H7 (cell line): ENCODE data around the gene CEPT1. TPM values are rescaled to one million over a fixed set of nuclear protein-coding genes. Genes with fewer than 3 reads are reported as not detected.

Experiments
- DNase-seq: peaks from one replicate; pipeline ENCODE4 v3.0.0; 2012
- H3K27me3 ChIP-seq: 2 replicates; pipeline ENCODE4 v1.6.0; 2011; ENCODE audit warnings: mild to moderate bottlenecking, low read length; ENCODE audit not compliant: control insufficient read depth, insufficient read depth
- H3K36me3 ChIP-seq: replicated peaks from 2 replicates; pipeline ENCODE4 v1.5.1; 2011; ENCODE audit warnings: low read length; ENCODE audit not compliant: control insufficient read depth, insufficient read depth
- H3K4me3 ChIP-seq: 2 replicates; pipeline ENCODE4 v1.5.1; 2011; ENCODE audit warnings: low read depth, mild to moderate bottlenecking, control low read depth, low read length, moderate library complexity; ENCODE audit not compliant: insufficient read depth
- total RNA-seq: library from RNA; depleted of rRNA; stranded (reverse); fragments of >200 nt; shearing (Covaris generic); gene quantifications from 2 replicates; pipeline ENCODE4 v1.2.3, GENCODE V29; 2014

The CEPT1 gene
- total RNA-seq, 1 experiment from 2014 or later = 20.1 TPM

- no peaks in the 10 kb centered on the region for H3K27me3 ChIP-seq
- no peak for DNase-seq
- H3K4me3 ChIP-seq = no peak overlapping the region
- H3K36me3 ChIP-seq = no peaks in the 10 kb centered on the region; the same call in none of the 2 replicates
Observed at GRCh38 chr1:111163363-111163762, 23.3 kb downstream of the CEPT1 start.

DNA sequence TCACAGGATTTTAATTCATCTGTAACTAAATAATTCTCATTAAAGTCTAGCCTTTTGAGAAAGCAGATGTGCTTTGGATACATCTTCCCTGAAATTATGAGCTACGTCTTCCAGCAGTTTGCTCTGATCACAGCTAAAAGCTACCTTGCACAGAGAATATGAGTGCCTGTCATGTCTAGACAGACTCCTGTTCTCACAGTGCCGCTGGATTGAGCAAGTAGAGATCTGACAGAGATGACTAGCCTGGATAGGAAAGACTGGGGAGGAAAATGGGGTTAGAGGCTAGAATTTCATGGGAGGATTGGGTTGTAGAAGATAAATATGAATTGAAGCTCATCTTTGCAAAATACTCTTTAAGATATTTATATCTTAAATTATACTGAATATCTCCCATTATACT is 24.1 kb downstream of the CEPT1 start:
- DNase-seq = no peak
- H3K4me3 ChIP-seq = no peak overlapping the region
- no peaks in the 10 kb centered on the region for H3K27me3 ChIP-seq
- no peaks in the 10 kb centered on the region; the same call in none of the 2 replicates for H3K36me3 ChIP-seq

GRCh38 chr1:111172463-111172862 is 32.4 kb downstream of the CEPT1 start:
- H3K27me3 ChIP-seq = no peaks in the 10 kb centered on the region
- H3K4me3 ChIP-seq = no peak overlapping the region
- DNase-seq = no peak
- peaks cover 2% of the 10 kb centered on the region for H3K36me3 ChIP-seq

GRCh38 chr1:111174070-111174469 is 34.0 kb downstream of the CEPT1 start:
- Histone ChIP-seq H3K4me3 (no peak overlapping the region), H3K36me3 (peaks cover 2% of the 10 kb centered on the region), H3K27me3 (no peaks in the 10 kb centered on the region)
- DNase-seq = no peak

DNA sequence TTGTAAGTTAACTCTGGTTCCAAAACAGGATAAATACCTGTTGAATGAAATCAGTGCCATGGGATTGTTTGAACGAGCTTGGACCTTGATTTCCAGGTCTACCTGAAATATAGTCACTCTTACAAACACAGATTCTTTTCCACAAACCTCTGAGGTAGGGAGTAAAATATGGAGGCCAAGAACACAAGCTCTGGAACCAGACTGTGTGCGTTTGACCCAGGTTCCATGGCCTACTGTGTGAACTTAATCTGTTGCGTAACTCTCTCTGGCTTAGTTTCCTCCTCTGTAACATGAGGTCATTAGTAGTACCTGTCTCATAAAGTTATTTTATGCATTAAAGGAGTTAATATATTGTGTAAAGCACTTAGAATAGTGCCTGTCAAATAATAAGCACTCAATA is 35.3 kb downstream of the CEPT1 start:
- H3K27me3 ChIP-seq = no peaks in the 10 kb centered on the region
- DNase-seq = no peak
- no peak overlapping the region for H3K4me3 ChIP-seq
- peaks cover 2% of the 10 kb centered on the region for H3K36me3 ChIP-seq

DNA sequence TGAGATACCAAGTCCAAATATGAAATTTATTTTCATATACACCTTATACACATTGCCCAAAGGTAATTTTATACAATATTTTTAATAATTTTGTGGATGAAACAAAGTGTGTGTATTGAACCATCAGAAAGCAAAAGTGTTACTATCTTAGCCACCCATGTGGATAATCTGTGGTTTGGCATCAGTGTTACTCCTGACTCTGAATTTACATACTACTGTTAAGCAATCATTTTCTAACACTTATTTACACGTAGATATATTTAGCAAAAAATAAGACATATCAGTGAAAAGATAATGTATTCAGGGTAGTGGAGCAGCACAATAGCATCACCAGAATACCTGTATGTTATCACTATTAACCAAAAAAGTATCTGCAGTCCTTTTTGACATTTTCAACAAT is 36.7 kb downstream of the CEPT1 start:
- no peaks in the 10 kb centered on the region for H3K27me3 ChIP-seq
- no peak overlapping the region for H3K4me3 ChIP-seq
- H3K36me3 ChIP-seq = peaks cover 2% of the 10 kb centered on the region
- DNase-seq = no peak

- no peaks in the 10 kb centered on the region for H3K27me3 ChIP-seq
- H3K36me3 ChIP-seq = peaks cover 1% of the 10 kb centered on the region
- H3K4me3 ChIP-seq = no peak overlapping the region
- no peak for DNase-seq
Observed at GRCh38 chr1:111179968-111180533, 40.0 kb downstream of the CEPT1 start.

GRCh38 chr1:111182052-111182451 is 42.0 kb downstream of the CEPT1 start:
- no peak overlapping the region for H3K4me3 ChIP-seq
- peaks cover 3% of the 10 kb centered on the region for H3K36me3 ChIP-seq
- no peak for DNase-seq
- no peaks in the 10 kb centered on the region for H3K27me3 ChIP-seq

DNA sequence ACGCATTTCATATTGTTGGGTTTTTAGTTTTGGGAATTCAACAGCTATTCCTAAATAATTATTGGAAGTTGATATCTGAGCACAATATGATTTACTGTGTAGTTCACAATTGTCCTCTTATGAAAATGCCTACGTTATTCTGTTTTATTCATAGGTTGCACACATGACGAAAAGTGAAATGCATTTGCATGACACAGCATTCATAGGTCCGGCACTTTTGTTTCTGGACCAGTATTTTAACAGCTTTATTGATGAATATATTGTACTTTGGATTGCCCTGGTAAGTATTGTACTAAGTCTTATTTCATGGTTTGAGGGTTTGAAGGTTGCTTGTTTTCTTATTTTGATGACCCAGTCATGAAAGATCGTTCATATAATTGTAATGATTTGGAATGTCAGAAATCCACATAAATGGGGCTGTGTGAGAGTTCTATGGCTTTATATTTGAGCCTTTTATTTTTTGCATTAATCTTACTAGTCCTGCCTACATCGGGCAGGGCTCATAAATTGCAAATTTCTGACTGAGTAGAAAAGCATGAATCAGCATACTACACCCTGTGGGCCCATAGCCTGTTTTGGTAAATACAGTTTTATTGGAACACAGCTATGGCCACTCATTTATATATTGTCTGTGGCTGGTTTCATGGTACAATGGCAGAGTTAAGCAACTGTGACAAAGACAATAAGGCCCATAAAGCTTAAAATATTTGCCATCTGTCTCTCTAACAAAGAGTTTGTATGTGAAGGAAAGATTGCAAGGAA is 43.5 kb downstream of the CEPT1 start:
- no peak overlapping the region for H3K4me3 ChIP-seq
- no peak for DNase-seq
- H3K27me3 ChIP-seq = no peaks in the 10 kb centered on the region
- peaks cover 6% of the 10 kb centered on the region for H3K36me3 ChIP-seq

DNA sequence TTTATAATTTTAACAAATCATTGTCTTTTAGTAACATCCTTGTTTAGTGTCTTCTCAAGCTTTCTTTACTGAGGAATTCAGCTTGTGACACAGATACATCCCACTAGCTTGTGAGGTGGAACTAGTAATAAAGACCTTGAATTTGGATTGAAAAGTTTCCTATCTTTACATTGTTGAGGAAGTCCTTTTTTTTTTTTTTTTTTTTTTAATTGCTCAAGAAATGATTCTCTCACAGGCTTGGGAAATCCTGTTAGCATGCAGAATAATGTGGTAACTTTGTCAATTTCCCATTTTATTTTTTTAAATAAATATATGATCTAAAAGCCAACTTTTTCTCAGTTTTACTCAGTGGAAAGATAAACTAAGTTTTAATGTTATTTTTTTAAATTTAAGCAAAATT is 44.6 kb downstream of the CEPT1 start:
- H3K27me3 ChIP-seq = no peaks in the 10 kb centered on the region
- DNase-seq = no peak
- H3K36me3 ChIP-seq = peaks cover 6% of the 10 kb centered on the region
- H3K4me3 ChIP-seq = no peak overlapping the region

DNA sequence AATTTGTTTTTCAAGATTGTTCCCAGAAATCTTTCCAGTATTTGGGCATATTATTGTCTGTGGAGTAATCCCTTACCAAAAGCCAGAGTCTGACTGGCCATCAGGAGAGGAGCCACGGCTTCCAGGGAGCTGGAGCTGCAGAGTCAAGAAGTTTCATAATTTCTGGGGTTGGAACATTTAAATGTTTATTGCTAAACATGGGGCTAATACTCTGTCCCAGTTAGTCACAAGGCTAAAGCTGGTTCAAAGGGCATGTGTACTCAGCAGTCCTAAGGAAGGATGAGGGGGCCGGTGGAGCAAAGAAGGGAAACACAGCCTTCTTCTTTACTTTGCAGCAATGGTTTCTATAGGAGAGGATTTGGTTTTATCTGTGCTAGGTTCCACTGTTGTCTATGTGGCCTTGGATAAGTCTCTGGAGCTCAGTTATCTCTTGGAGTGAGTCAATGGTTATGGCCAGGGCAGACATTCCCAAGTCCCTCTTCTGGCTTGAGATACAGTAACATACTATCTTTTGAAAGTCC is 51.0 kb downstream of the CEPT1 start:
- H3K36me3 ChIP-seq = peaks cover 4% of the 10 kb centered on the region
- peak; percentile 4 for DNase-seq
- no peak overlapping the region for H3K4me3 ChIP-seq
- no peaks in the 10 kb centered on the region; the same call in 1 of the 2 replicates for H3K27me3 ChIP-seq

DNA sequence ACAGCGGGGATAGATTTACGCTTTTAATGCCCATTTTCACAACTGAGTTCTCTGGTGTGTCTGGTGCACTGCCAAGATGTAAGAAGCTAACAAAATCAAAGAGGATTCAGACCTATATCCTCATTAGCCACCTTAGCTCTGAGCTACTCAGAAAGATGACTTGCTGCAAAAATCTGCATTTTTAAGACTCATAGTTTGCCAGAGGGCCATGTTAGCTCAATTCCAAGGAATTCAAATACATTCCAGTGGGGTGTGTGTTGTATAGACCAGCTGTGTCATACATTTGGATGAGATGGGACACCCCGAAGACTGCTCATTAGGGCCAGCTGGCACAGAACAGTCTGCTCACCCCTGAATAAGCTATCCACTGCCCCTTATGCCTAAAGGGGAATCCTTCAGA is 51.5 kb downstream of the CEPT1 start:
- no peak for DNase-seq
- no peaks in the 10 kb centered on the region; the same call in 1 of the 2 replicates for H3K27me3 ChIP-seq
- peaks cover 4% of the 10 kb centered on the region for H3K36me3 ChIP-seq
- no peak overlapping the region for H3K4me3 ChIP-seq

DNA sequence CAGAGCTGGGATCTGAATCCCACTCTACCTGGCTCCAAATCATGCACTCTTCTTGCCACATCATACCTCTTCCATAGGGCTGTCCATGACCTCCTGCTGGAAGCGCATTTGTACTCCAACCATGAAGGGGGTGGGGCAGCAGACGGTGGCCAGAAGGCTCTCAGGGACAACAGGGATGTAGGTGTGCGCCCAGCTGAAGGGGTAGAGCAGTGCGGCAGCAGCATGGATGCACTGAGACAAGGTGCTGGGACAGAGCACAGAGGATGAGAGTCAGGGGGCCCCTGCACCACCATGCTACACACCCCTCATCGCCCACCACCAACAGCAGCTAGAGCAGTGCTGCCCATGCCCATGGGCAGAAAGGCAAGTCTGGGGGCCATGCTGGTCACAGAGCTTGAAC is 52.1 kb downstream of the CEPT1 start:
- H3K4me3 ChIP-seq = no peak overlapping the region
- DNase-seq = peak; percentile 5
- no peaks in the 10 kb centered on the region; the same call in 1 of the 2 replicates for H3K27me3 ChIP-seq
- H3K36me3 ChIP-seq = peaks cover 3% of the 10 kb centered on the region; the same call in 1 of the 2 replicates

GRCh38 chr1:111192658-111193519 is 52.9 kb downstream of the CEPT1 start:
- H3K4me3 ChIP-seq = no peak overlapping the region
- no peaks in the 10 kb centered on the region for H3K36me3 ChIP-seq
- DNase-seq = peak; percentile 10
- H3K27me3 ChIP-seq = no peaks in the 10 kb centered on the region; the same call in 1 of the 2 replicates
